ENCODE data around the gene SLC6A12.

The SLC6A12 gene

GRCh38 chr12:144650-145284 is 69.2 kb downstream of the SLC6A12 start:
- POLR2A ChIA-PET, result no interaction called here
- CTCF ChIA-PET, result interaction anchor here (1.2 kb wide), 1 partner anchor 38 kb away, joined by 3 read pairs; no protein-coding TSS in a partner anchor
- DNase-seq (ENCODE audit: extremely low spot score), result no peak
- TF ChIP-seq CTCF (IDR thresholded peaks at IDR 0.05; ENCODE audit: control extremely low read depth, extremely low read depth, low read depth, missing control alignments), result no peak

- ChIA-PET POLR2A (no interaction called here), CTCF (no interaction called here)
- no peak for DNase-seq (ENCODE audit: extremely low spot score)
- no peak for TF ChIP-seq CTCF (IDR thresholded peaks at IDR 0.05; ENCODE audit: control extremely low read depth, extremely low read depth, low read depth, missing control alignments)
Measured at GRCh38 chr12:143964-144649, 69.8 kb downstream of the SLC6A12 start.

- no peak for TF ChIP-seq CTCF (IDR thresholded peaks at IDR 0.05; ENCODE audit: control extremely low read depth, extremely low read depth, low read depth, missing control alignments)
- CTCF ChIA-PET, result interaction anchor here (1.3 kb wide), 1 partner anchor 11 kb away, joined by 3 read pairs; no protein-coding TSS in a partner anchor
- POLR2A ChIA-PET, result no interaction called here
- DNase-seq (ENCODE audit: extremely low spot score), result no peak
Measured at GRCh38 chr12:140162-140561, 73.8 kb downstream of the SLC6A12 start.
